T-cell (primary cell): ENCODE data around the gene KCTD15. TPM values are rescaled to one million over a fixed set of nuclear protein-coding genes. Genes with fewer than 3 reads are reported as not detected.

Experiments used
- ATAC-seq, 4 experiments: fragments of 200-7000 bp in 3 of 4; fragments of 150-1000 bp in 1 of 4; cut with Tn5 transposase; replicated peaks in 1 of 4; 1 replicate in 3 of 4; 2 replicates in 1 of 4; pipeline ENCODE4 v1.10.0; 2021; ENCODE audit warnings: moderate library complexity in 3 of 4, mild to moderate bottlenecking in 2 of 4, moderate number of reproducible peaks in 1 of 4
- CTCF ChIA-PET, 2 donors: fragments of 300-600 bp; sonication (Branson Sonifier 250); formaldehyde crosslinking; loops; one replicate each; lab custom pipeline; 2022; ENCODE audit warnings: antibody characterized with exemption in 2 of 2; lab: Charles Lee
- POLR2A ChIA-PET, 2 donors: fragments of 300-600 bp; sonication (Branson Sonifier 250); formaldehyde crosslinking; loops; one replicate each; lab custom pipeline; 2022; ENCODE audit warnings: antibody characterized with exemption in 2 of 2; lab: Charles Lee
- DNase-seq, 35 experiments: peaks; one replicate each; pipeline versions ENCODE4 v3.0.0 to v3.0.0-alpha.2; 2013 to 2023
- H3K27ac ChIP-seq: one replicate; pipeline ENCODE4 v1.5.1; 2013; ENCODE audit warnings: low read length
- H3K27me3 ChIP-seq, 2 experiments: replicated peaks in 1 of 2; 1 replicate in 1 of 2; 2 replicates in 1 of 2; pipeline versions ENCODE4 v1.6.1 to v1.7.0; 2013; ENCODE audit warnings: low read length in 1 of 2, mixed read lengths in 1 of 2; ENCODE audit not compliant: control insufficient read depth in 2 of 2, insufficient read depth in 2 of 2; ENCODE audit errors: extremely low read depth in 1 of 2
- H3K36me3 ChIP-seq, 2 donors: 1 replicate in 1 of 2; 2 replicates in 1 of 2; pipeline versions ENCODE4 v1.6.1 to v1.7.0; 2013; ENCODE audit warnings: low read length in 1 of 2; ENCODE audit not compliant: control insufficient read depth in 2 of 2, insufficient read depth in 1 of 2; ENCODE audit errors: extremely low read depth in 1 of 2
- H3K4me1 ChIP-seq, 2 experiments: 1 replicate in 1 of 2; 2 replicates in 1 of 2; pipeline versions ENCODE4 v1.6.1 to v1.7.0; 2013; ENCODE audit warnings: low read length in 2 of 2, mixed read lengths in 1 of 2; ENCODE audit not compliant: insufficient read depth in 2 of 2, control insufficient read depth in 1 of 2; ENCODE audit errors: extremely low read depth in 1 of 2
- H3K4me3 ChIP-seq, 2 donors: 1 replicate in 1 of 2; 2 replicates in 1 of 2; pipeline versions ENCODE4 v1.5.1 to v1.7.0; 2013; ENCODE audit warnings: mild to moderate bottlenecking in 2 of 2, low read length in 1 of 2, moderate library complexity in 1 of 2; ENCODE audit not compliant: control insufficient read depth in 1 of 2; ENCODE audit errors: extremely low read depth in 1 of 2
- H3K9me3 ChIP-seq: 2 replicates; pipeline ENCODE4 v1.7.0; 2013
- H3K27ac Mint-ChIP-seq, 2 donors: one replicate each; pipeline ENCODE4 v1.8.0; 2020 to 2021; ENCODE audit warnings: mild to moderate bottlenecking in 2 of 2, mixed read lengths in 2 of 2
- H3K27me3 Mint-ChIP-seq, 2 donors: one replicate each; pipeline ENCODE4 v1.8.0; 2021 to 2022; ENCODE audit warnings: mixed read lengths in 2 of 2
- H3K36me3 Mint-ChIP-seq: one replicate; pipeline ENCODE4 v1.8.0; 2021; ENCODE audit warnings: mixed read lengths
- H3K4me1 Mint-ChIP-seq, 3 donors: one replicate each; pipeline ENCODE4 v1.8.0; 2020 to 2022; ENCODE audit warnings: mixed read lengths in 3 of 3, mild to moderate bottlenecking in 1 of 3
- H3K4me3 Mint-ChIP-seq, 3 donors: one replicate each; pipeline ENCODE4 v1.8.0; 2020 to 2022; ENCODE audit warnings: mild to moderate bottlenecking in 3 of 3, mixed read lengths in 3 of 3, moderate library complexity in 3 of 3
- H3K9me3 Mint-ChIP-seq, 3 donors: one replicate each; pipeline ENCODE4 v1.8.0; 2020 to 2022; ENCODE audit warnings: mixed read lengths in 3 of 3
- WGBS: methylation state at CpG from one replicate; pipeline ENCODE4 v1.1.5; 2013; ENCODE audit warnings: missing lambda C conversion rate; ENCODE audit not compliant: insufficient coverage; 5-methylcytosine and 5-hydroxymethylcytosine counted together
- total RNA-seq, 35 experiments: library from RNA in 6 of 35; stranded (reverse) in 6 of 35; fragments of 120-200 nt in 1 of 35; gene quantifications; one replicate each; pipeline versions ENCODE4 v1.2.1 to v1.2.4 and lab custom pipeline; 2013 to 2026

KCTD15 gene
- total RNA-seq, 5 donors from 2014 or later (not counting 1 experiment from before 2014, with no cell fraction given) = 3.2 to 11.1 (median 5.2) TPM

GRCh38 chr19:33758541-33759013 is 38.1 kb upstream of the KCTD15 start:
- no peak overlapping the region for H3K27ac ChIP-seq
- ChIA-PET CTCF (interaction anchor here in 1 of 2 donors (0.9 kb wide), 1 partner anchor 328 kb away, joined by 3 read pairs; no protein-coding TSS in a partner anchor), POLR2A (no interaction called here)
- H3K27ac Mint-ChIP-seq = no peak overlapping the region
- H3K36me3 ChIP-seq = no peaks in the 10 kb centered on the region
- whole genome bisulfite sequencing = 46% methylated on average over 7 of the region's 12 CpGs
- H3K4me1 Mint-ChIP-seq = no peaks in the 10 kb centered on the region
- H3K36me3 Mint-ChIP-seq = no peaks in the 10 kb centered on the region
- DNase-seq (no peak), ATAC-seq (no peak)
- H3K4me1 ChIP-seq = no peaks in the 10 kb centered on the region
- H3K27me3 ChIP-seq = peaks cover 0 to 49% of the 10 kb centered on the region in 2 experiments
- H3K4me3 Mint-ChIP-seq = no peak overlapping the region
- H3K4me3 ChIP-seq = no peak overlapping the region
- H3K9me3 ChIP-seq = no peaks in the 10 kb centered on the region
- no peaks in the 10 kb centered on the region for H3K9me3 Mint-ChIP-seq
- peaks cover 10 to 14% of the 10 kb centered on the region in 2 donors for H3K27me3 Mint-ChIP-seq

DNA sequence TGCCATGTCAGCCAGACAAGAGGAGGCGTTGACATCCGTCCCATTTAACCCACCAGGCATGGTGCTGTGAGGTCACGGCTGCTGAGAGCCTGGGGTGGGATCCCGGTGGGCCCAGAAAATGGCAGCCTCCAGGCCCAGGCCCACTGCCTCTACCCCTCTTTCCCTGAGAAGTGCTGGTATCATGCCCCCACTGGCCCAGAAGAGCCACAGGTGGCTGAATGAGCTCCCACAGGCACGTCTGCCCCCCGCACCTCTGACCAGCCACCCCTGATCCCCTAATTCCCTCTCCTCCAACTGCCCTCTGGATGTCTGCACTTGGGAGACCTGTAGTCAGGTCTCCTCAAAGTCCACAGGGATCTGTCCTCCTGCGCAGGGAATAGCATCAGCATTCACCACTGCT is 37.3 kb upstream of the KCTD15 start:
- POLR2A ChIA-PET = no interaction called here
- Mint-ChIP-seq H3K27me3 (peaks cover 10 to 12% of the 10 kb centered on the region in 2 donors), H3K36me3 (no peaks in the 10 kb centered on the region), H3K27ac (no peak overlapping the region), H3K4me1 (no peaks in the 10 kb centered on the region), H3K4me3 (no peak overlapping the region), H3K9me3 (no peaks in the 10 kb centered on the region)
- WGBS = 85% methylated on average over 7 of the region's 7 CpGs
- H3K36me3 ChIP-seq = no peaks in the 10 kb centered on the region
- H3K9me3 ChIP-seq = no peaks in the 10 kb centered on the region
- DNase-seq (no peak), ATAC-seq (no peak)
- peaks cover 0 to 52% of the 10 kb centered on the region in 2 experiments for H3K27me3 ChIP-seq
- no peaks in the 10 kb centered on the region for H3K4me1 ChIP-seq
- no peak overlapping the region for H3K27ac ChIP-seq
- H3K4me3 ChIP-seq = no peak overlapping the region
- CTCF ChIA-PET = no interaction called here

- peak in 1 of 4 experiments; percentile 17 for ATAC-seq
- H3K9me3 ChIP-seq = no peaks in the 10 kb centered on the region
- peaks cover 0 to 43% of the 10 kb centered on the region in 2 experiments for H3K27me3 ChIP-seq
- POLR2A ChIA-PET = no interaction called here
- Mint-ChIP-seq H3K9me3 (no peaks in the 10 kb centered on the region), H3K4me3 (no peak overlapping the region), H3K4me1 (no peaks in the 10 kb centered on the region), H3K27me3 (peaks cover 10 to 20% of the 10 kb centered on the region in 2 donors), H3K27ac (no peak overlapping the region), H3K36me3 (no peaks in the 10 kb centered on the region)
- DNase-seq = no peak
- 79% methylated on average over 11 of the region's 11 CpGs for WGBS
- H3K4me1 ChIP-seq = no peaks in the 10 kb centered on the region
- no peaks in the 10 kb centered on the region for H3K36me3 ChIP-seq
- H3K4me3 ChIP-seq = no peak overlapping the region
- CTCF ChIA-PET = no interaction called here
- no peak overlapping the region for H3K27ac ChIP-seq
Observed at GRCh38 chr19:33763633-33764371, 32.9 kb upstream of the KCTD15 start.

DNA sequence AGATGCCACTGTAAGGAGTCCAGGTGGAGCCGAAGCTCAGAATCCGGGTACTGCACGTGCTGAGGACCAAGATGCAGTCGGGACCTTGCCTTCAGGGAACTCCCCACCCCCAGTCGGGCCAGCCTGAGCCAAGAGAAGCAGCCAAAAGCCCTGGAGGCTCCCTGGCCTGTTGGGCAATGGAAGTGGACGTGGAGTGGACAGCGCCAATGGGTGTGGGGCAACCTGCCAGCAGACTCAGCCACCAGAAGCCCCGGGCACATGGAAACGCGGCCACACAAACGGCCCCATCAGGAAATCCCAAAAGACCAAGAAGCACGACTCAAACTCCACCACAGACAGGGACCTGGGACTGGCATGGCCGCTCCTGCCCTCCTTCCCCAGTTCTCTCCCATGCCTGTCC is 30.0 kb upstream of the KCTD15 start:
- ChIA-PET POLR2A (no interaction called here), CTCF (no interaction called here)
- Histone ChIP-seq H3K4me1 (no peaks in the 10 kb centered on the region), H3K27me3 (peaks cover 0 to 60% of the 10 kb centered on the region in 2 experiments), H3K36me3 (no peaks in the 10 kb centered on the region), H3K27ac (no peak overlapping the region), H3K4me3 (no peak overlapping the region), H3K9me3 (no peaks in the 10 kb centered on the region)
- no peak overlapping the region for H3K4me3 Mint-ChIP-seq
- DNase-seq = no peak
- ATAC-seq = no peak
- H3K4me1 Mint-ChIP-seq = no peaks in the 10 kb centered on the region
- H3K27ac Mint-ChIP-seq = no peak overlapping the region
- H3K9me3 Mint-ChIP-seq = no peaks in the 10 kb centered on the region
- no peaks in the 10 kb centered on the region for H3K36me3 Mint-ChIP-seq
- peaks cover 17 to 32% of the 10 kb centered on the region in 2 donors for H3K27me3 Mint-ChIP-seq
- 73% methylated on average over 11 of the region's 13 CpGs for WGBS

- Mint-ChIP-seq H3K4me3 (no peak overlapping the region), H3K4me1 (no peaks in the 10 kb centered on the region)
- H3K27me3 ChIP-seq = peaks cover 0 to 59% of the 10 kb centered on the region in 2 experiments
Observed at GRCh38 chr19:33767898-33768413, 28.7 kb upstream of the KCTD15 start.

GRCh38 chr19:33769208-33769607 is 27.5 kb upstream of the KCTD15 start:
- 81% methylated on average over 6 of the region's 6 CpGs for WGBS
- no peaks in the 10 kb centered on the region for H3K36me3 Mint-ChIP-seq
- no peak for ATAC-seq
- ChIA-PET CTCF (interaction anchor here in 1 of 2 donors (1.3 kb wide), 1 partner anchor 8 kb away, joined by 4 read pairs; no protein-coding TSS in a partner anchor), POLR2A (no interaction called here)
- no peak overlapping the region for H3K27ac ChIP-seq
- no peaks in the 10 kb centered on the region for H3K4me1 Mint-ChIP-seq
- H3K9me3 Mint-ChIP-seq = no peaks in the 10 kb centered on the region
- no peaks in the 10 kb centered on the region for H3K9me3 ChIP-seq
- H3K4me3 ChIP-seq = no peak overlapping the region
- H3K27ac Mint-ChIP-seq = no peak overlapping the region
- peaks cover 17 to 32% of the 10 kb centered on the region in 2 donors for H3K27me3 Mint-ChIP-seq
- H3K4me3 Mint-ChIP-seq = no peak overlapping the region
- no peaks in the 10 kb centered on the region for H3K4me1 ChIP-seq
- no peaks in the 10 kb centered on the region for H3K36me3 ChIP-seq
- peaks cover 0 to 56% of the 10 kb centered on the region in 2 experiments for H3K27me3 ChIP-seq
- no peak for DNase-seq

More at GRCh38 chr19:33767898-33768413, 28.7 kb upstream of the KCTD15 start:
- H3K27me3 Mint-ChIP-seq = peaks cover 17 to 32% of the 10 kb centered on the region in 2 donors
- Histone ChIP-seq H3K9me3 (no peaks in the 10 kb centered on the region), H3K4me3 (no peak overlapping the region), H3K36me3 (no peaks in the 10 kb centered on the region), H3K4me1 (no peaks in the 10 kb centered on the region), H3K27ac (no peak overlapping the region)
- no peaks in the 10 kb centered on the region for H3K36me3 Mint-ChIP-seq
- DNase-seq = peak in 8 of 35 experiments; percentile 7 to 27 (median 18)
- CTCF ChIA-PET = no interaction called here
- no peak for ATAC-seq
- H3K9me3 Mint-ChIP-seq = no peaks in the 10 kb centered on the region
- POLR2A ChIA-PET = no interaction called here
- H3K27ac Mint-ChIP-seq = no peak overlapping the region
- 26% methylated on average over 5 of the region's 9 CpGs for WGBS
